ENCODE measurements around the gene CMTM7. TPM values are rescaled to one million over a fixed set of nuclear protein-coding genes. Genes with fewer than 3 reads are reported as not detected.
"Not testable (repeated sequence)": the region's sequence is repeated elsewhere in the genome, so short reads cannot be mapped to it uniquely, and the experiment has no call there.

Gene CMTM7
- total RNA-seq, 1 donor from 2014 or later: 0.41 TPM

- DNase-seq (ENCODE audit: low spot score in 2 of 2) (no peak), FAIRE-seq (no peak)
Measured at GRCh38 chr3:32434206-32434605, 42.6 kb downstream of the CMTM7 start.

- FAIRE-seq: no peak
- no peak for DNase-seq (ENCODE audit: low spot score in 2 of 2)
Measured at GRCh38 chr3:32435911-32436815, 44.5 kb downstream of the CMTM7 start.

GRCh38 chr3:32436816-32437189 lies 45.1 kb downstream of the CMTM7 start:
- no peak for DNase-seq (ENCODE audit: low spot score in 2 of 2)
- no peak for FAIRE-seq

GRCh38 chr3:32437896-32438295 lies 46.2 kb downstream of the CMTM7 start:
- DNase-seq (ENCODE audit: low spot score in 2 of 2) (no peak), FAIRE-seq (no peak)

- FAIRE-seq (no peak), DNase-seq (ENCODE audit: low spot score in 2 of 2) (no peak)
Measured at GRCh38 chr3:32438596-32439344, 47.1 kb downstream of the CMTM7 start.

GRCh38 chr3:32439421-32439820 lies 47.8 kb downstream of the CMTM7 start:
- DNase-seq (ENCODE audit: low spot score in 2 of 2); FAIRE-seq: not testable (repeated sequence)

- FAIRE-seq: no peak
Measured at GRCh38 chr3:32440611-32441350, 49.1 kb downstream of the CMTM7 start.

GRCh38 chr3:32442766-32443165 lies 51.1 kb downstream of the CMTM7 start:
- DNase-seq (ENCODE audit: low spot score in 2 of 2): no peak
- no peak for FAIRE-seq

More at GRCh38 chr3:32440611-32441350, 49.1 kb downstream of the CMTM7 start:
- DNase-seq (ENCODE audit: low spot score in 2 of 2): no peak

- no peak for FAIRE-seq
Measured at GRCh38 chr3:32443478-32443877, 51.8 kb downstream of the CMTM7 start.

GRCh38 chr3:32447865-32448400 lies 56.3 kb downstream of the CMTM7 start:
- no peak for FAIRE-seq
- DNase-seq (ENCODE audit: low spot score in 2 of 2): no peak

More at GRCh38 chr3:32443478-32443877, 51.8 kb downstream of the CMTM7 start:
- no peak for DNase-seq (ENCODE audit: low spot score in 2 of 2)

- FAIRE-seq (no peak), DNase-seq (ENCODE audit: low spot score in 2 of 2) (no peak)
Measured at GRCh38 chr3:32448686-32449474, 57.2 kb downstream of the CMTM7 start.

- FAIRE-seq (no peak), DNase-seq (ENCODE audit: low spot score in 2 of 2) (no peak)
Measured at GRCh38 chr3:32449691-32450090, 58.0 kb downstream of the CMTM7 start.

GRCh38 chr3:32450426-32450825 lies 58.8 kb downstream of the CMTM7 start:
- DNase-seq (ENCODE audit: low spot score in 2 of 2) (no peak), FAIRE-seq (no peak)

GRCh38 chr3:32450992-32451659 lies 59.5 kb downstream of the CMTM7 start:
- FAIRE-seq: no peak
- DNase-seq (ENCODE audit: low spot score in 2 of 2): no peak

- FAIRE-seq: no peak
- no peak for DNase-seq (ENCODE audit: low spot score in 2 of 2)
Measured at GRCh38 chr3:32452009-32452408, 60.4 kb downstream of the CMTM7 start.

GRCh38 chr3:32453346-32453745 lies 61.7 kb downstream of the CMTM7 start:
- FAIRE-seq (no peak), DNase-seq (ENCODE audit: low spot score in 2 of 2) (no peak)

- DNase-seq (ENCODE audit: low spot score in 2 of 2) (no peak), FAIRE-seq (no peak)
Measured at GRCh38 chr3:32454111-32454510, 62.5 kb downstream of the CMTM7 start.

GRCh38 chr3:32454731-32455608 lies 63.3 kb downstream of the CMTM7 start:
- DNase-seq (ENCODE audit: low spot score in 2 of 2) (no peak), FAIRE-seq (no peak)

Data from frontal cortex (tissue), 4 donors.